ENCODE results near the gene TRAF2.
"Not testable (repeated sequence)": the region's sequence is repeated elsewhere in the genome, so short reads cannot be mapped to it uniquely, and the experiment has no call there.

The TRAF2 gene

GRCh38 chr9:136880651-136881050, 5.7 kb upstream of the TRAF2 start:
- no peak for TF ChIP-seq CTCF (IDR thresholded peaks at IDR 0.05; ENCODE audit: low read depth, low read length)
- in situ Hi-C loops (cut with HindIII; ENCODE audit: low sequenced_read_pairs) = no loop called here
- DNase-seq (ENCODE audit: low read depth, low spot score) = no peak
- H3K4me3 ChIP-seq (ENCODE audit: low read depth, low read length) = no peak overlapping the region

GRCh38 chr9:136881691-136882108, 4.6 kb upstream of the TRAF2 start:
- no peak for DNase-seq (ENCODE audit: low read depth, low spot score)

GRCh38 chr9:136882109-136882946, 4.0 kb upstream of the TRAF2 start:
- peak; percentile 67 for DNase-seq (ENCODE audit: low read depth, low spot score)
- TF ChIP-seq CTCF (IDR thresholded peaks at IDR 0.05; ENCODE audit: low read depth, low read length) = no peak
- in situ Hi-C loops (cut with HindIII; ENCODE audit: low sequenced_read_pairs) = no loop called here
- H3K4me3 ChIP-seq (ENCODE audit: low read depth, low read length) = no peak overlapping the region

More at GRCh38 chr9:136881691-136882108, 4.6 kb upstream of the TRAF2 start:
- in situ Hi-C loops (cut with HindIII; ENCODE audit: low sequenced_read_pairs) = no loop called here
- no peak overlapping the region for H3K4me3 ChIP-seq (ENCODE audit: low read depth, low read length)
- TF ChIP-seq CTCF (IDR thresholded peaks at IDR 0.05; ENCODE audit: low read depth, low read length) = no peak

GRCh38 chr9:136882947-136883283, 3.4 kb upstream of the TRAF2 start:
- DNase-seq (ENCODE audit: low read depth, low spot score); H3K4me3 ChIP-seq (ENCODE audit: low read depth, low read length); in situ Hi-C loops (cut with HindIII; ENCODE audit: low sequenced_read_pairs): not testable (repeated sequence)

- DNase-seq (ENCODE audit: low read depth, low spot score); in situ Hi-C loops (cut with HindIII; ENCODE audit: low sequenced_read_pairs); H3K4me3 ChIP-seq (ENCODE audit: low read depth, low read length): not testable (repeated sequence)
Measured at GRCh38 chr9:136883670-136884069, 2.6 kb upstream of the TRAF2 start.

- peak overlapping the region; percentile 69 for H3K4me3 ChIP-seq (ENCODE audit: low read depth, low read length)
- no peak for TF ChIP-seq CTCF (IDR thresholded peaks at IDR 0.05; ENCODE audit: low read depth, low read length)
- DNase-seq (ENCODE audit: low read depth, low spot score) = peak; percentile 20
- in situ Hi-C loops (cut with HindIII; ENCODE audit: low sequenced_read_pairs) = no loop called here
Measured at GRCh38 chr9:136886610-136887597, 588 bp downstream of the TRAF2 start.

- no peak for DNase-seq (ENCODE audit: low read depth, low spot score)
- TF ChIP-seq CTCF (IDR thresholded peaks at IDR 0.05; ENCODE audit: low read depth, low read length) = no peak
- no peak overlapping the region for H3K4me3 ChIP-seq (ENCODE audit: low read depth, low read length)
- in situ Hi-C loops (cut with HindIII; ENCODE audit: low sequenced_read_pairs) = no loop called here
Measured at GRCh38 chr9:136888454-136888853, 2.1 kb downstream of the TRAF2 start.

All from astrocyte of the spinal cord (primary cell).